HG03175 (cell line): ENCODE results near the gene CFAP210.
A peak's percentile ranks its signal among the peaks of the same experiment; 100 is the strongest.

ENCODE experiments used
- ATAC-seq: cut with Tn5 transposase; IDR thresholded peaks from one replicate; pipeline ENCODE4 v1.9.1; 2021; ENCODE audit warnings: mild to moderate bottlenecking, moderate library complexity; ENCODE audit not compliant: unreplicated experiment

CFAP210 gene, protein sequence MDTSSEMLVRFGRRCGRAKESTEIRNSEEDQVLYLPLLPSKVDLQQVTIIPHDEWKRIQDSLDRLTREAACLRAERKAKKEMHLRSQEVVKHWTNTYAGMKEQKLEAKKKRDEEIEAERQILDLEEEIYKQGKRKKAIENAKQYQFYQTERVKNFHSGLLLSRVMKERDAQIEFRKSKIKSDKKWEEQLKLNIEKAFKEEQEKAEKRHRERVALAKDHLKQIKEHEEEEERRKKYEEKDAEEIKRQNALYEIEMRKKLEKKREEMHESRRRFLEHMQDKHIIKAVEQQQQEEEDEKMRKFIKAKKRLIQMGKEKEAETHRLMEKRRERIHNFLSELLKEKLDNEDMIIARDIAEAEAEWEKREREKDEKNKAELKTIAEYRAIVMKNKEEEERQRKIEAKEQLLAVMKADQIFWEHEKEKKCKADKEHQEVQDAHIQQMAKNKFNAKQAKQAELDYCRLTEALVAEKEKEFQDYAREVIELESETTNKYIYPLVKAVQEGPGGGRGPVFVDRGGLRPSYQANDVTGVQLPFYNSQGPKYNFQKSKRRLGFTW

DNA sequence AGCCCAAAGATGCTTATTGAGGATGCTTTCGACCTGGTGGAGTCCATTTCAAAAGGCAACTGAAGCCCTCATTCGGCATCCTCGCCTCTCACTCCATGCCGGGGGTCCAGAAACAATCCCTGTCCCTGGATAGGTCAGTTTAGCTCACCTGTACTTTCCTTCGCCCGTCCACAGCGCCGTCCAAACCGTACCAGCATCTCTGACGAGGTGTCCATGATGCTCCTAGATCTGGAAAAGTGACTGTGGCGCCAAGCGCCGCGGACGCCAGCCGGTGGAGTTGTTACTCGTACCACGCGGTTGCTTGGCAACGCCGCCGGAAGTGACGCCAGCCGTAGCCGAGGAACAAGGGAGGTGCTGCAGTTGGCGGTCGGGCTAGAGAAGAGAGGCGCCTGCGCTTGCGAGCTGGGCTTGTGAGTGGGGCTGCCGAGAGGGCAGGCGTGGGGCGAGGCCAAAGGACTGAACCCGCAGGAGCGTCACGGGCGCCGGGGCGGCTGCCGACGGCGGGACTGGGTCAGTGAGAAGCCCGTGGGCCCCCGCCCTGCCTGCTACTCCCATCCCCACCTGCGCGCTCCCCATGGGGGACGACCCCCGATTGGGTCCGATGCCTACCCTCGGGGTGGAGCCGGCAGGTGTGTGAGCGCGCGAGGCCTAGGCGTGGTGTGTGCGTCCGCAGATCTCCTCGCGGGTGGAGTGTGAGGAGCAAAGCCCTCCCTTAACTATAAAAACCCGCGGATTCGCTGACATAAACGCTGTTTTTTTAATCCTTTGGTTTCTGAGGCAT lies at the start of gene CFAP210, which contains the start of gene PHOSPHO2:
TSS of gene CFAP210 (minus strand) at position 293 of the 781 bp plus-strand sequence. CDS start at position 215, 78 bp downstream.
TSS of gene PHOSPHO2 (plus strand) at position 357 of the 781 bp plus-strand sequence. CDS start 6,503 bp downstream, outside the sequence.
- ATAC-seq, result peak; percentile 98

GRCh38 chr2:169743549-169743948 lies 49.3 kb upstream of the CFAP210 start:
- ATAC-seq, result no peak

DNA sequence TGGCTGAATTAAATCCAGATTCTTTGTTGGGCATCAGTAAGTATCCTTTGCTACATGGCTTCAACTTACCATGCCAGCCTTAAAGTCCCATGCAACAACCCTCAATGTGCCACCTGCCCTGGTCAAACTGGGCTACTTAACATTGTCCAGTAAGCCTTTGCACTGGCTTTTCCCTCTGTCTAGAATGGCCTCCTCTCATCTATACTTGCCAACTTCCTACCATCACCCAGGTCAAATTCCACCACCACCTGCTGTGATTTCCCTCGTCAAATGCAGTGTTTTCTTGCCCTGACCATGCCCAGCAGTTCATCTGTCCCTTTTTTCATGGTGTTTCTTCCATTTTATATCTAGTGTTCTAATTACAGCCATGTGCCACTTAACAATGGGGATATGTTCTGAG lies 45.1 kb upstream of the CFAP210 start:
- ATAC-seq, result no peak

DNA sequence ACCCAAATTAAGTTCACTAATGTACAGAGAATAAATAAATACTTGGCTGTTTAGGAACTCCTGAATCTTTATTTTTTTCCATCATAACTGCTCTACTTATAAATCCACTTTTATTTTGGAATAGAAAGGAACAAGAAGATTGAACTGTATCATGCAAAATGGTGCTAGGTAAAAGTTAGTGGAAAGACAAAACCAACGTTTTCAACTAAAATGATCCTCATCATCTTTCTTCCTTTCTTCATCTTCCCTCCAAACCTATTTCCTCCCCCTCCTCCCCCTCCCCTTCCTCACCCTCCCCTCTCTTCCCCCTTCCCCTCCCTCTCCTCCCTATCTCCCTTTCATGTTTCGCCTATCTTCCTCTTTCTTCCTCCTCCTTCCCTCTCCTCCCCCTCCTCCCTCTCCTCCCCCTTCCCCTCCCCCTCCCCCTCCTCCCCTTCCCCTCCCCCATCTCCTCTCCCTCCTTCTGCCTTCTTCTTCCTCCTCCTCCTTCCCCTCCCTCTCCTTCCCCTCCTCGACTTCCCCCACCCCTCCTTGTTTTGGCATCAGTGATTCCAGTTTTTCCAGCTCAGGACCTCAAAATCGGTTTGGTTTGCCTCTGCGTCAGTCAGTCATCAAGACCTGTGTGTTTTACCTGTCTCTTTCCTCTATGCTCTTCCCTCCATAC lies 44.5 kb upstream of the CFAP210 start:
- no peak for ATAC-seq

DNA sequence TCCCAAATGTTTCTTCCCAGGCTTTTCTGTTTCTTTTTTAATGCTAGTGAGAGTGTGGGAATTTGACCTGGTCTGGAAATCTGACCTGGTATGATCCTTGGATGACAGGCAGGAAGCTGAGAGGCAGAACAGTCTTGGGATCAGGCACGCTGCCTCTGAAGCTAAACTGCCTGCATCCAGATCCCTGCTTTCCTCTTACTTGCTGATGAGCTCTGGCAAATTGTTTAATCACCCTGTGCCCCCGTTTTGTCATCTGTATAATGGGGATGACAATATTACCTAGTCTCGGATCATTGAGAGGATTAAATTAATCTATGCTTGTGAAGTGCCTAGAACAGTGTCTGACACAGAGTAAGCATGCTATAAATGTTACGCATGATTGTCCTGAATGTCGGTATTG lies 42.7 kb upstream of the CFAP210 start:
- no peak for ATAC-seq

- ATAC-seq, result no peak
Measured at GRCh38 chr2:169735623-169736022, 41.4 kb upstream of the CFAP210 start.

DNA sequence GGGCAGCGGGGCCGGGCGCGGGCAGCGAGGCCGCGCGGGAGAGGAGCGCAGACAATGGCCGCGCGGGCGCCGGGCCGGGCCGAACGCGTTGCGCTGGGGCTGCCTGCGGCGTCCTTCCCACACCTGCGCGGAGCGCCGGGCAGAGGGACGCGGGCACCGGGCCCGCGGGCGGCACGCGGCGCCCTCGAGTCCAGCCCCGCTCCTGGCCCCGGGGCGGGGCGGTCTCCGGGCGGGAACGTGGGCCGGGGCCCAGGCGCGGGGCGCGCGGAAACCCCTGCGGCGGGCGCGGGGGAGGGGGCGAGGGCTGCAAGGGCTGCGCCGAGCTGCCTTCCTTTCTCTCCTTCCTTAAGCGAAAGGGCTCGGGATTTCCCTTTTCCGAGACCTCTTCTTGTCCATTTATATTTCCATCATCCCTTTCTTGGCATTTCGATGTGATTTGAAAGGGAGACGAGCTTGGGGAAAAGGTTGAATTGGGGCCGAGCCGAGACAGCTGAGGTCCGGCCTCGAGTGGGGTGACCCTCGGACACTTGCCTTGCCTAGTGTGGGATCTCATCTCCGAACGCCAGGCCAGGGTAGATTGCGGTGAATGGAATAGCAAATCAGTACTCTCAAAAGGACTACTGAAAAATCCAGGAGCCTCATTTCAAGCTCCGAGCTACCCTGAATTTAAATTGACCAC lies 40.1 kb upstream of the CFAP210 start:
- peak; percentile 41 for ATAC-seq

GRCh38 chr2:169732583-169733358 lies 38.6 kb upstream of the CFAP210 start:
- ATAC-seq, result no peak

- ATAC-seq, result no peak
Measured at GRCh38 chr2:169732075-169732474, 37.9 kb upstream of the CFAP210 start.

- ATAC-seq, result no peak
Measured at GRCh38 chr2:169729274-169729605, 35.0 kb upstream of the CFAP210 start.

DNA sequence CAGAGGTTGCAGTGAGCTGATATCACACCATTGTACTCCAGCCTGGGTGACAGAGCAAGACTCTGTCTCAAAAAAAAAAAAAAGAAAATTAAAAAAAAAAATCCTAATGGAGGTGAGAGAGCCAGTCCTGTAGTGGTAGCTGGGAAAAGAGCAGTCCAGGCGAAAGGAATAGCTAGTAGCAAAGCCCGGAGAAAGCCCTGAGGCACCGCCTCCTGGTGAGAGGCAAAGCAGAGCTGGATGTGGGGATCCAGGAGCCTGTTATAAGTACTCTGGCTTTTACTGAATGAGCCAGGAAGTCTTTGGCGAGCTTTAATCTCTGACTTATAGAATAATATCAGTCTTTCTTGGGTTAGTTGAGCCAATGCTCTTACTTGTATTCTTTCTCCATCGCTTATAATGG lies 32.9 kb upstream of the CFAP210 start:
- no peak for ATAC-seq

DNA sequence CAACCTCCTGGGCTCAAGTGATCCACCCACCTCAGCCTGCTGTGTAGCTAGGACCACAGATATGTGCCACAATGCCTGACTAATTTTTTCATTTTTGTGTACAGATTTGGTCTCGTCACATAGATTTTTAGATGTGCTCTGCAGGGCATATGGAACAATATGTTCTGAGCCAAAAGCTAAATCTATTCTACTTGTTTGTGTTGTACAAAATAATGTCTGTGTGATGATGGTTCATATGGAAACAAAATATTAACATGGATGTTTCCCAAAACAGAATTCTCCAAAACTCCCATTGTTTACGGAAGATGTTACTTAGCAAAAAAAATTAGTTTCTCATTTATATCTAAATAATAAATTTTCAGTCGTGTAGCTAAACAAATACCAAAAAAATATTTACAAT lies 26.8 kb upstream of the CFAP210 start:
- ATAC-seq, result no peak

DNA sequence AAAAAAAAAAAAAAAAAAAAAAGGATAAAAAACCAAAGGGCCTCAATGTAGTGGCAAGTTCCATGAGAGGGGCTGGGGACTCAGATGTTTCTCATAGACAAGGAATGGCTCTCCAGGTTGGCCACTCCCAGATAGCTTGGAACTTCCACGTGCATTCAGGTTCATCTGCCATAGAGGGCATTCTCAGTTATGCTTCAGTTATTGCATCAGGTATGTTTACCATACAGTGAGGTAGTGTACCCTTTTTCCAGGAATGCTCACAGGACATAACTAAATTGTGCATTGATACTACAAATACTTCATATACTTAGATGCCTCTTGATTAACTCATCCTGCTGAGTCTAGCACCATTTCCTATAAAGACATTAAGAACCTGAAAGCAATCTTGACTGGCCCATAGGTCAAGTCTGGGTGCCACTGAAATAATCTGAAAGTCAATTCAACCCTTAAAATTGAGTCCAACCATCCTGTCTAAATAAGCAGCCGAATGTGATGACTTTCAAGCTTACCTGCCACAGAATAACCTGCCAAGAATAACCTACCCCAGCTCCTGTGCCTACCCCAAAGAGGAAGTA lies 24.8 kb upstream of the CFAP210 start:
- ATAC-seq, result peak; percentile 45

DNA sequence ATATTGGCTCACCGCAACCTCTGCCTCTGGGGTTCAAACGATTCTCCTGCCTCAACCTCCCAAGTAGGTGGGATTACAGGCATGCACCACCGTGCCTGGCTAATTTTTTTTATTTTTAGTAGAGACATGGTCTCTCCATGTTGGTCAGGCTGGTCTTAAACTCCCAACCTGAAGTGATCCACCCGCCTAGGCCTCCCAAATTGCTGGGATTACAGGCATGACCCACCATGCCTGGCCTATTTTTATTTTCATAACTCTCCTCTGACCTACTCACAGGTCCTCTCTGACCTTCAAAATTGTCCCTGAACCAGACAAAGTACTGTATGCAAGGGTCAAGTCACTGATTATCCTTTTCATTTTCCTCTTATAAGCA lies 23.5 kb upstream of the CFAP210 start:
- ATAC-seq, result no peak

DNA sequence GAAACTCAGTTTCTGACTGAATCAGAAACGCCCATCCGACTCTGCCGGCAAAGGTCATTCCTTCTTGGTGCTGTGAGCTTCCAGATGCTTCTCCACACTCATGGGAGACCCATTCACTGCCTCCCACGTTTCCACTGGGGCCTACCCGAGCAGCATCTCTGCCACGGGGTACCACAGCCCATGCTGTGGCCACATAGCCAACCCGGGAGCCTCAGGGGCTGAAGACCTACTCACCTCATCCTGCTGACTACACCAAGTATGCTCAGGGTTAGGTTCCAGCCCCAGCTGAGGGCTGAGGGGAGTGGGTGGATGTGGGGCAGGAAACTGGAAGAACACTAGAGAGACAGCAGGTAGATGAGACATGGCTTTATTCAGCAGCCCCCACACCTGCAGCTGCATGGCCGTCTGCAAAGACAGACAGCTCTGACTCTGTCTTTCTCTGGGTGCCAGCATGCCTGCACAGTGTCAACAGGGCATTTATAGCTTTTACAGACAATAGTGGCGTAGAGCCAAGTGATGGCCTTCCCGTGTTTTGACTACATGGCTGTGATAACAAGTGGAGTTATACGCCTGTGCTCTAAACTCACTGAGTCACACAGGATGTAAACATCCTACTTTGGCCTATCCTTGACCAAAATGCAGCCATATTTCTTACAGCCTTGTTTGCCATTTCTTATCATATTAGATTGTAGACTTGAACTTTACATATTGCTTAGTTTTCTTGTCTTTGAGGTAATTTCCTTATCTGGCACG lies 22.9 kb upstream of the CFAP210 start:
- ATAC-seq, result no peak

GRCh38 chr2:169716238-169716886 lies 22.2 kb upstream of the CFAP210 start:
- ATAC-seq, result no peak

- ATAC-seq, result no peak
Measured at GRCh38 chr2:169715379-169716237, 21.4 kb upstream of the CFAP210 start.
